ENCODE measurements around the gene VAV3.
"Not testable (repeated sequence)": the region's sequence is repeated elsewhere in the genome, so short reads cannot be mapped to it uniquely, and the experiment has no call there.

The VAV3 gene

GRCh38 chr1:107670397-107671040 is 294.5 kb downstream of the VAV3 start:
- H3K9me3 ChIP-seq (ENCODE audit: control insufficient read depth, low read depth, low read length) = peaks cover 4% of the 10 kb centered on the region
- no peaks in the 10 kb centered on the region for H3K27me3 ChIP-seq (ENCODE audit: control insufficient read depth, insufficient read depth, low read length)
- H3K9ac ChIP-seq (ENCODE audit: low read length) = no peak overlapping the region
- no peak overlapping the region for H3K27ac ChIP-seq (ENCODE audit: low read length)
- no peak overlapping the region for H3K4me3 ChIP-seq (ENCODE audit: low read length)
- no peaks in the 10 kb centered on the region for H3K36me3 ChIP-seq (ENCODE audit: control insufficient read depth, low read depth, low read length)
- H3K4me1 ChIP-seq (ENCODE audit: control insufficient read depth, low read depth, low read length) = no peaks in the 10 kb centered on the region

GRCh38 chr1:107669996-107670395 is 295.0 kb downstream of the VAV3 start:
- Histone ChIP-seq H3K9ac (ENCODE audit: low read length) (no peak overlapping the region), H3K27ac (ENCODE audit: low read length) (no peak overlapping the region), H3K9me3 (ENCODE audit: control insufficient read depth, low read depth, low read length) (peaks cover 4% of the 10 kb centered on the region), H3K27me3 (ENCODE audit: control insufficient read depth, insufficient read depth, low read length) (no peaks in the 10 kb centered on the region), H3K4me3 (ENCODE audit: low read length) (no peak overlapping the region), H3K36me3 (ENCODE audit: control insufficient read depth, low read depth, low read length) (no peaks in the 10 kb centered on the region), H3K4me1 (ENCODE audit: control insufficient read depth, low read depth, low read length) (no peaks in the 10 kb centered on the region)

- no peaks in the 10 kb centered on the region for H3K4me1 ChIP-seq (ENCODE audit: control insufficient read depth, low read depth, low read length)
- no peak overlapping the region for H3K9ac ChIP-seq (ENCODE audit: low read length)
- H3K27me3 ChIP-seq (ENCODE audit: control insufficient read depth, insufficient read depth, low read length) = no peaks in the 10 kb centered on the region
- no peak overlapping the region for H3K27ac ChIP-seq (ENCODE audit: low read length)
- no peak overlapping the region for H3K4me3 ChIP-seq (ENCODE audit: low read length)
- H3K9me3 ChIP-seq (ENCODE audit: control insufficient read depth, low read depth, low read length) = no peaks in the 10 kb centered on the region
- H3K36me3 ChIP-seq (ENCODE audit: control insufficient read depth, low read depth, low read length) = no peaks in the 10 kb centered on the region
Measured at GRCh38 chr1:107668762-107669161, 296.2 kb downstream of the VAV3 start.

GRCh38 chr1:107666493-107666892 is 298.5 kb downstream of the VAV3 start:
- Histone ChIP-seq H3K9me3 (ENCODE audit: control insufficient read depth, low read depth, low read length) (no peaks in the 10 kb centered on the region), H3K27me3 (ENCODE audit: control insufficient read depth, insufficient read depth, low read length) (no peaks in the 10 kb centered on the region), H3K4me3 (ENCODE audit: low read length) (no peak overlapping the region), H3K9ac (ENCODE audit: low read length) (no peak overlapping the region), H3K36me3 (ENCODE audit: control insufficient read depth, low read depth, low read length) (no peaks in the 10 kb centered on the region), H3K27ac (ENCODE audit: low read length) (no peak overlapping the region), H3K4me1 (ENCODE audit: control insufficient read depth, low read depth, low read length) (no peaks in the 10 kb centered on the region)

GRCh38 chr1:107664982-107665925 is 299.7 kb downstream of the VAV3 start:
- Histone ChIP-seq H3K27me3 (ENCODE audit: control insufficient read depth, insufficient read depth, low read length) (no peaks in the 10 kb centered on the region), H3K4me3 (ENCODE audit: low read length) (no peak overlapping the region), H3K27ac (ENCODE audit: low read length) (no peak overlapping the region), H3K36me3 (ENCODE audit: control insufficient read depth, low read depth, low read length) (no peaks in the 10 kb centered on the region), H3K9ac (ENCODE audit: low read length) (no peak overlapping the region), H3K9me3 (ENCODE audit: control insufficient read depth, low read depth, low read length) (no peaks in the 10 kb centered on the region), H3K4me1 (ENCODE audit: control insufficient read depth, low read depth, low read length) (no peaks in the 10 kb centered on the region)

- no peak overlapping the region for H3K4me3 ChIP-seq (ENCODE audit: low read length)
- no peaks in the 10 kb centered on the region for H3K27me3 ChIP-seq (ENCODE audit: control insufficient read depth, insufficient read depth, low read length)
- no peaks in the 10 kb centered on the region for H3K9me3 ChIP-seq (ENCODE audit: control insufficient read depth, low read depth, low read length)
- H3K4me1 ChIP-seq (ENCODE audit: control insufficient read depth, low read depth, low read length) = no peaks in the 10 kb centered on the region
- no peak overlapping the region for H3K27ac ChIP-seq (ENCODE audit: low read length)
- no peaks in the 10 kb centered on the region for H3K36me3 ChIP-seq (ENCODE audit: control insufficient read depth, low read depth, low read length)
- no peak overlapping the region for H3K9ac ChIP-seq (ENCODE audit: low read length)
Measured at GRCh38 chr1:107662971-107663370, 302.0 kb downstream of the VAV3 start.

GRCh38 chr1:107661158-107661557 is 303.8 kb downstream of the VAV3 start:
- Histone ChIP-seq H3K9me3 (ENCODE audit: control insufficient read depth, low read depth, low read length) (no peaks in the 10 kb centered on the region), H3K27ac (ENCODE audit: low read length) (no peak overlapping the region), H3K9ac (ENCODE audit: low read length) (no peak overlapping the region), H3K4me1 (ENCODE audit: control insufficient read depth, low read depth, low read length) (no peaks in the 10 kb centered on the region), H3K27me3 (ENCODE audit: control insufficient read depth, insufficient read depth, low read length) (no peaks in the 10 kb centered on the region), H3K36me3 (ENCODE audit: control insufficient read depth, low read depth, low read length) (no peaks in the 10 kb centered on the region), H3K4me3 (ENCODE audit: low read length) (no peak overlapping the region)

GRCh38 chr1:107659961-107660360 is 305.0 kb downstream of the VAV3 start:
- Histone ChIP-seq H3K36me3 (ENCODE audit: control insufficient read depth, low read depth, low read length) (no peaks in the 10 kb centered on the region), H3K9ac (ENCODE audit: low read length) (no peak overlapping the region), H3K27me3 (ENCODE audit: control insufficient read depth, insufficient read depth, low read length) (no peaks in the 10 kb centered on the region), H3K9me3 (ENCODE audit: control insufficient read depth, low read depth, low read length) (no peaks in the 10 kb centered on the region), H3K4me3 (ENCODE audit: low read length) (no peak overlapping the region), H3K4me1 (ENCODE audit: control insufficient read depth, low read depth, low read length) (no peaks in the 10 kb centered on the region), H3K27ac (ENCODE audit: low read length) (no peak overlapping the region)

- Histone ChIP-seq H3K4me3 (ENCODE audit: low read length) (no peak overlapping the region), H3K27ac (ENCODE audit: low read length) (no peak overlapping the region), H3K9ac (ENCODE audit: low read length) (no peak overlapping the region), H3K4me1 (ENCODE audit: control insufficient read depth, low read depth, low read length) (peaks cover 8% of the 10 kb centered on the region), H3K27me3 (ENCODE audit: control insufficient read depth, insufficient read depth, low read length) (no peaks in the 10 kb centered on the region), H3K36me3 (ENCODE audit: control insufficient read depth, low read depth, low read length) (no peaks in the 10 kb centered on the region), H3K9me3 (ENCODE audit: control insufficient read depth, low read depth, low read length) (no peaks in the 10 kb centered on the region)
Measured at GRCh38 chr1:107657356-107657755, 307.6 kb downstream of the VAV3 start.

- Histone ChIP-seq H3K36me3 (ENCODE audit: control insufficient read depth, low read depth, low read length) (no peaks in the 10 kb centered on the region), H3K27me3 (ENCODE audit: control insufficient read depth, insufficient read depth, low read length) (no peaks in the 10 kb centered on the region), H3K9me3 (ENCODE audit: control insufficient read depth, low read depth, low read length) (no peaks in the 10 kb centered on the region), H3K4me1 (ENCODE audit: control insufficient read depth, low read depth, low read length) (peaks cover 8% of the 10 kb centered on the region), H3K9ac (ENCODE audit: low read length) (no peak overlapping the region), H3K4me3 (ENCODE audit: low read length) (no peak overlapping the region), H3K27ac (ENCODE audit: low read length) (no peak overlapping the region)
Measured at GRCh38 chr1:107653765-107654164, 311.2 kb downstream of the VAV3 start.

GRCh38 chr1:107653005-107653404 is 312.0 kb downstream of the VAV3 start:
- H3K4me1 ChIP-seq (ENCODE audit: control insufficient read depth, low read depth, low read length) = peaks cover 8% of the 10 kb centered on the region
- H3K27ac ChIP-seq (ENCODE audit: low read length) = no peak overlapping the region
- H3K4me3 ChIP-seq (ENCODE audit: low read length) = no peak overlapping the region
- no peaks in the 10 kb centered on the region for H3K36me3 ChIP-seq (ENCODE audit: control insufficient read depth, low read depth, low read length)
- no peaks in the 10 kb centered on the region for H3K27me3 ChIP-seq (ENCODE audit: control insufficient read depth, insufficient read depth, low read length)
- H3K9ac ChIP-seq (ENCODE audit: low read length) = no peak overlapping the region
- H3K9me3 ChIP-seq (ENCODE audit: control insufficient read depth, low read depth, low read length) = no peaks in the 10 kb centered on the region

GRCh38 chr1:107650825-107651224 is 314.2 kb downstream of the VAV3 start:
- not testable (repeated sequence) for H3K9ac ChIP-seq (ENCODE audit: low read length); H3K36me3 ChIP-seq (ENCODE audit: control insufficient read depth, low read depth, low read length); H3K4me3 ChIP-seq (ENCODE audit: low read length); H3K27me3 ChIP-seq (ENCODE audit: control insufficient read depth, insufficient read depth, low read length); H3K27ac ChIP-seq (ENCODE audit: low read length); H3K9me3 ChIP-seq (ENCODE audit: control insufficient read depth, low read depth, low read length); H3K4me1 ChIP-seq (ENCODE audit: control insufficient read depth, low read depth, low read length)
